ENCODE measurements around the gene LMO1. TPM values are rescaled to one million over a fixed set of nuclear protein-coding genes. Genes with fewer than 3 reads are reported as not detected.

Gene LMO1
- total and polyA plus RNA-seq, 10 of the 15 experiments (the other 5 are each of a cell fraction or from before 2014, with no cell fraction given): not detected

DNA sequence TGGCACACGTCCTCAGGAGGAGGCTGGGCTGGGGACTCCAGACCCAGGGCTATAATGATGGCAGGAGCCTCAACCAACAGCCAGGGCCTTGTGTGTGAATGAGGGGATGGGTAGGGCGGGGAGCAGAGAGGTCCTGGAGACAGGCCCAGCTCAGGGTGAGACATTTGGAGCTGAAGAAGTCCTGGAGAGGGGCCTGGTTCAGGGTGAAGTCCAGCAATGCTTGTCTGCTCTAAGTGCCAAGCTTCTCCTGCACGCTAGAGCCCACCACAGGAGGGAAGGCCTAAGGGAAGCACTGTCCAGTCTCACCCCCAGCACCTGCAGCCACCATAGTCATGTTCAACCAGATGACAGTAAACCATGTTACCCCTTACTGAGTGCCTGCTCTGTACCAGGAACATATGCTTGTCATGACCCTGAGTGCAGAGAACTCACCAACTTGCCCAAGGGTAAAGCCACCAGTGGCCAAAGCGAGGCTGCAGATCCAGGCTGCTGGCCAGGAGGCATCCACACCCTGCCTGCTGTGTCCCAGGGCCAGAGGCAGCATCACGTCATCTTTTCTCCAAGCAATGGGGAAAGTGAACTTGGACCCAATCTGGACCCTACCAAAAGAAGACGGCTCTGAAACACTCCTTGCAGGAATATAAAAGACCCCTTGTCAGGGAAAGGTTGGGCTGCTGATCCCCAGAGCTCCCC, 24.0 kb downstream of the LMO1 start:
- intact Hi-C loops (cut with micrococcal nuclease; ENCODE audit: unreplicated experiment): no loop called here
- ATAC-seq: no peak
- H3K27ac ChIP-seq (ENCODE audit: control insufficient read depth, insufficient read depth): no peak overlapping the region
- no peak overlapping the region for H3K4me2 ChIP-seq (ENCODE audit: control insufficient read depth, insufficient read depth)
- RAD21 ChIA-PET (ENCODE audit: unreplicated experiment): no interaction called here
- H3K4me1 ChIP-seq (ENCODE audit: control insufficient read depth, insufficient read depth, low read length): no peaks in the 10 kb centered on the region
- no peak overlapping the region for H3K4me3 ChIP-seq
- no peaks in the 10 kb centered on the region for H3K36me3 ChIP-seq (ENCODE audit: control insufficient read depth in 2 of 2, insufficient read depth in 2 of 2, low read length in 1 of 2)
- no peak overlapping the region for H2AFZ ChIP-seq (ENCODE audit: control insufficient read depth, low read depth, low read length)
- POLR2A ChIA-PET: no interaction called here
- SMC1A ChIA-PET (ENCODE audit: uncharacterized antibody, unreplicated experiment): no interaction called here
- peaks cover 0 to 1% of the 10 kb centered on the region in 2 experiments; a peak in 1 of 4 replicates for H3K27me3 ChIP-seq (replicated peaks in 1 of 2; ENCODE audit: control insufficient read depth in 2 of 2, insufficient read depth in 2 of 2, low read length in 1 of 2)
- in situ Hi-C loops (cut with MboI): no loop called here
- no peaks in the 10 kb centered on the region for H4K20me1 ChIP-seq (ENCODE audit: control insufficient read depth, insufficient read depth)
- BruUV-seq (replicated peaks): no TSS peak
- 16% methylated on average over 4 of the region's 6 CpGs for WGBS (ENCODE audit: insufficient coverage, insufficient replicate concordance, low lambda C conversion rate, missing lambda C conversion rate)
- CTCF ChIA-PET: interaction anchor here (2.5 to 3.1 kb wide), 2 partner anchors 8 to 24 kb away, joined by 12 to 14 read pairs; partner anchors contain the start of gene LMO1
- no peaks in the 10 kb centered on the region for H3K79me2 ChIP-seq (ENCODE audit: control insufficient read depth, insufficient read depth, low read length)
- H3K9ac ChIP-seq (ENCODE audit: control insufficient read depth, insufficient read depth, low read length): no peak overlapping the region
- no peak for DNase-seq (ENCODE audit: low read depth, low spot score)
- no peak for FAIRE-seq
- H3K9me3 ChIP-seq (replicated peaks; ENCODE audit: control insufficient read depth, insufficient read depth, low read length): no peaks in the 10 kb centered on the region
- TF ChIP-seq, protein P1, sequence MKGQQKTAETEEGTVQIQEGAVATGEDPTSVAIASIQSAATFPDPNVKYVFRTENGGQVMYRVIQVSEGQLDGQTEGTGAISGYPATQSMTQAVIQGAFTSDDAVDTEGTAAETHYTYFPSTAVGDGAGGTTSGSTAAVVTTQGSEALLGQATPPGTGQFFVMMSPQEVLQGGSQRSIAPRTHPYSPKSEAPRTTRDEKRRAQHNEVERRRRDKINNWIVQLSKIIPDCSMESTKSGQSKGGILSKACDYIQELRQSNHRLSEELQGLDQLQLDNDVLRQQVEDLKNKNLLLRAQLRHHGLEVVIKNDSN (IDR thresholded peaks at IDR 0.05; ENCODE audit: borderline replicate concordance, extremely low read length, insufficient read depth, low read depth, low read length): no peak
- TF ChIP-seq ZZZ3 (IDR thresholded peaks at IDR 0.05; ENCODE audit: control insufficient read depth, insufficient read length, low read depth) (no peak), IRF4 (IDR thresholded peaks at IDR 0.05; ENCODE audit: low read depth, low read length) (no peak), CHD1 (IDR thresholded peaks at IDR 0.05; ENCODE audit: low read depth, low read length) (no peak), POU2F2 (IDR thresholded peaks at IDR 0.05; ENCODE audit: borderline replicate concordance, low read depth, low read length) (no peak), BACH1 (IDR thresholded peaks at IDR 0.05; ENCODE audit: borderline replicate concordance) (no peak)

Measured in GM12878 (cell line).